ENCODE data around the gene MTFR1L.

DNA sequence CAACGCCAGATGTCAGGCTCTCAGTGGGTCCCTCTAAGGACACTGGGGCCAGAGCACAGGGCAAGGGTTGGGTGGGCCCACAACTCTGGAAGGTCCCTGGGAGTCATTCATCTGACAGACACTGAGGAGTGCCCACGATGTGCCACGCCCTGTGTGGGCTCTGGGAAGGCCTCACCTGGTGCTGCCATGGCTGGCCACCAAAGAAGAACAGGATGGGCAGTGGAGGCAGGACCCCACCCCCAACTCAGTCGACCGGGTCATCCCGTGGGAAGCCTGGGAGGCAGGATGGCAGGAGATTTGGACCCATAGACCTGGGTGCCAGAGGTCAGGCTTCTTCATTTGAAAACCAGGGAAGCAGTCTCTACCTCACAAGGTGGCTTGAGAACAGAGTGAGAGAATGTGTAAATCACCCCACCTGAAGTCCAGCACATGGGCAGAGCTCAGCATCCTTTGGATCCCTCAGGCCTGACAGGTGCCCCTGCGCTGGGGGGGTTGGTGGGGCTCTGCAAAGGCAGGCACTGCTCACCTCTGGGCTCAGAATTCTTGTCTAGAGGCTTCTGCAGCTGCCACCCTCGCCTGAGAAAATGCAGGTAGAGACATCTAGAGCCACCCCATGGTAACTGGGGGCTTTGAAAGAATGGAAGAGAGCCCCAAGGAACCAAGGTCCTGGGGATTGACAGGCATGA is 20.9 kb upstream of the MTFR1L start:
- TF ChIP-seq, protein P1, sequence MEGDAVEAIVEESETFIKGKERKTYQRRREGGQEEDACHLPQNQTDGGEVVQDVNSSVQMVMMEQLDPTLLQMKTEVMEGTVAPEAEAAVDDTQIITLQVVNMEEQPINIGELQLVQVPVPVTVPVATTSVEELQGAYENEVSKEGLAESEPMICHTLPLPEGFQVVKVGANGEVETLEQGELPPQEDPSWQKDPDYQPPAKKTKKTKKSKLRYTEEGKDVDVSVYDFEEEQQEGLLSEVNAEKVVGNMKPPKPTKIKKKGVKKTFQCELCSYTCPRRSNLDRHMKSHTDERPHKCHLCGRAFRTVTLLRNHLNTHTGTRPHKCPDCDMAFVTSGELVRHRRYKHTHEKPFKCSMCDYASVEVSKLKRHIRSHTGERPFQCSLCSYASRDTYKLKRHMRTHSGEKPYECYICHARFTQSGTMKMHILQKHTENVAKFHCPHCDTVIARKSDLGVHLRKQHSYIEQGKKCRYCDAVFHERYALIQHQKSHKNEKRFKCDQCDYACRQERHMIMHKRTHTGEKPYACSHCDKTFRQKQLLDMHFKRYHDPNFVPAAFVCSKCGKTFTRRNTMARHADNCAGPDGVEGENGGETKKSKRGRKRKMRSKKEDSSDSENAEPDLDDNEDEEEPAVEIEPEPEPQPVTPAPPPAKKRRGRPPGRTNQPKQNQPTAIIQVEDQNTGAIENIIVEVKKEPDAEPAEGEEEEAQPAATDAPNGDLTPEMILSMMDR (IDR thresholded peaks at IDR 0.05) = no peak
- no peak for TF ChIP-seq POLR2A (IDR thresholded peaks at IDR 0.05)
